Ramos (cell line): ENCODE data around the gene FLRT1.

Source experiments
- in situ Hi-C: fragments of 300-500 bp; cut with MboI; formaldehyde crosslinking; loops from one replicate; pipeline ENCODE4 v1.14.3; 2022; ENCODE audit warnings: low sequenced_read_pairs; ENCODE audit not compliant: unreplicated experiment

The FLRT1 gene

GRCh38 chr11:64078905-64079304, 43.2 kb downstream of the FLRT1 start:
- in situ Hi-C loops: no loop called here

GRCh38 chr11:64080390-64080789, 44.7 kb downstream of the FLRT1 start:
- in situ Hi-C loops: no loop called here

- in situ Hi-C loops: no loop called here
These were observed 46.2 kb downstream of the FLRT1 start for GRCh38 chr11:64081745-64082442.

GRCh38 chr11:64083398-64084080, 47.8 kb downstream of the FLRT1 start:
- in situ Hi-C loops: no loop called here

GRCh38 chr11:64084146-64084950, 48.6 kb downstream of the FLRT1 start:
- in situ Hi-C loops: no loop called here

- in situ Hi-C loops: no loop called here
These were observed 49.4 kb downstream of the FLRT1 start for GRCh38 chr11:64084951-64085710.
